K562 (cell line): ENCODE measurements around the gene FAF2. TPM values are rescaled to one million over a fixed set of nuclear protein-coding genes. Genes with fewer than 3 reads are reported as not detected.
A peak's percentile ranks its signal among the peaks of the same experiment; 100 is the strongest.

Source experiments
- AFF4 ChIP-seq: sonication (generic); formaldehyde crosslinking; IDR thresholded peaks from 2 replicates; pipeline ENCODE4 v1.8.0; 2023; ENCODE audit warnings: mild to moderate bottlenecking, missing genetic modification reagents
- ATF1 ChIP-seq, 2 experiments: fragments of 450-650 bp in 1 of 2; IDR thresholded peaks; 2 replicates each; pipeline ENCODE4 v1.6.1; 2016; ENCODE audit warnings: missing compliant biosample characterization in 1 of 2, missing genetic modification characterization in 1 of 2
- HMGN3 ChIP-seq: IDR thresholded peaks from 2 replicates; pipeline ENCODE4 v1.6.1; 2011; ENCODE audit warnings: borderline replicate concordance, low read depth, mild to moderate bottlenecking, mixed read lengths, low read length; ENCODE audit not compliant: insufficient read length; ENCODE audit errors: extremely low read depth
- HNRNPLL ChIP-seq: fragments of 200-400 bp; formaldehyde crosslinking; IDR thresholded peaks from 2 replicates; pipeline ENCODE4 v1.6.1; 2017; ENCODE audit warnings: low read length, low read depth, mild to moderate bottlenecking; ENCODE audit not compliant: poor library complexity, severe bottlenecking
- PCBP1 ChIP-seq: fragments of 200-400 bp; formaldehyde crosslinking; IDR thresholded peaks from 2 replicates; pipeline ENCODE4 v1.6.1; 2018; ENCODE audit warnings: mild to moderate bottlenecking, low read depth, low read length; ENCODE audit not compliant: poor library complexity, severe bottlenecking
- RBFOX2 ChIP-seq: fragments of 200-400 bp; formaldehyde crosslinking; IDR thresholded peaks from 2 replicates; pipeline ENCODE4 v1.6.1; 2017; ENCODE audit warnings: low read depth, mild to moderate bottlenecking, low read length, moderate library complexity
- SIN3B ChIP-seq: fragments of 450-650 bp; IDR thresholded peaks from 2 replicates; pipeline ENCODE4 v1.6.1; 2017; ENCODE audit warnings: low read depth, mild to moderate bottlenecking, moderate library complexity
- SRSF3 ChIP-seq: fragments of 200-400 bp; formaldehyde crosslinking; IDR thresholded peaks from 2 replicates; pipeline ENCODE4 v1.6.1; 2016; ENCODE audit warnings: mild to moderate bottlenecking, low read length, moderate library complexity; ENCODE audit not compliant: insufficient read depth
- TOE1 ChIP-seq, 2 experiments: fragments of 450-650 bp in 1 of 2; sonication (generic) in 1 of 2; formaldehyde crosslinking in 1 of 2; IDR thresholded peaks; 2 replicates each; pipeline versions ENCODE4 v1.7.1 to v1.8.0; 2016 to 2022; ENCODE audit warnings: borderline replicate concordance in 2 of 2, mild to moderate bottlenecking in 2 of 2, antibody characterized with exemption in 1 of 2, inconsistent platforms in 1 of 2, low read depth in 1 of 2, missing genetic modification reagents in 1 of 2, moderate library complexity in 1 of 2
- polyA plus RNA-seq, 8 experiments: library from polyadenylated mRNA; depleted of rRNA in 4 of 8; stranded (reverse) in 5 of 8; unstranded in 3 of 8; fragments of >200 nt; fragmentation: Nextera tagmentation in 2 of 8; fragmentation: Illumina TruSeq in 1 of 8; extraction: Ambion mirVana in 2 of 8; extraction: Trizol in 1 of 8; gene quantifications; 2 replicates each; pipeline versions ENCODE4 v1.2.1 to v1.2.3, GENCODE V29; 2011 to 2014; ENCODE audit warnings: inconsistent platforms in 1 of 8, missing spikeins in 1 of 8
- total RNA-seq, 7 experiments: library from RNA; depleted of rRNA in 6 of 7; stranded (reverse); fragments of >200 nt in 6 of 7; fragmentation: Illumina TruSeq in 2 of 7; extraction: Trizol in 2 of 7; gene quantifications; 2 replicates each; pipeline versions ENCODE4 v1.2.1 to v1.2.3, GENCODE V29; 2011 to 2021; ENCODE audit warnings: low replicate concordance in 1 of 7

Gene FAF2
- total and polyA plus RNA-seq, 9 of the 15 experiments (the other 6 are each of a cell fraction or from before 2014, with no cell fraction given) = 25.0 to 44.6 (median 36.1) TPM

GRCh38 chr5:176542596-176543427 lies 94.6 kb downstream of the FAF2 start (continued):
- TF ChIP-seq AFF4 (no peak), HNRNPLL (peak; percentile 42), HMGN3 (peak; percentile 62), TOE1 (IDR thresholded peaks at IDR 0.05; ENCODE audit: borderline replicate concordance) (peak; percentile 43; the same call in 1 of the 2 replicates), TOE1 (CRISPR knock-in tag; IDR thresholded peaks at IDR 0.05; ENCODE audit: borderline replicate concordance, low read depth) (no peak), SIN3B (0 out of 2 replicates have a peak, but pooled peaks have one; percentile 49), PCBP1 (peak; percentile 62), RBFOX2 (peak; percentile 82), SRSF3 (0 out of 2 replicates have a peak, but pooled peaks have one; percentile 60), ATF1 (CRISPR knock-in tag; IDR thresholded peaks at IDR 0.05) (no peak), ATF1 (tag; IDR thresholded peaks at IDR 0.05) (0 out of 2 replicates have a peak, but pooled peaks have one; percentile 6)
- TF ChIP-seq, all 486 proteins: peak for 58
